Measurements from ENCODE around the gene ARSD.

The ARSD gene

GRCh38 chrX:2969021-2969420 is 39.9 kb upstream of the ARSD start:
- WGBS = 86% methylated on average over 6 of the region's 6 CpGs
- H3K36me3 ChIP-seq (ENCODE audit: control insufficient read depth in 1 of 2, insufficient read depth in 2 of 2, low read depth in 1 of 2, low read length in 2 of 2) = no peaks in the 10 kb centered on the region
- H3K18ac ChIP-seq (ENCODE audit: low read depth in 1 of 2, low read length in 2 of 2) = no peak overlapping the region
- no peak overlapping the region for H3K4me3 ChIP-seq (ENCODE audit: insufficient read depth in 1 of 2, low read depth in 1 of 2, low read length in 2 of 2)
- H2BK120ac ChIP-seq (ENCODE audit: low read depth, low read length) = no peak overlapping the region
- H4K91ac ChIP-seq (ENCODE audit: low read length) = no peak overlapping the region
- no peak overlapping the region for H3K23ac ChIP-seq (ENCODE audit: low read length in 2 of 2)
- H3K79me1 ChIP-seq (replicated peaks; ENCODE audit: low read length, poor library complexity, severe bottlenecking) = no peaks in the 10 kb centered on the region
- no peak overlapping the region for H2BK12ac ChIP-seq (ENCODE audit: low read length in 2 of 2)
- no peak overlapping the region for H3K4me2 ChIP-seq (ENCODE audit: low read length, poor library complexity, severe bottlenecking)
- no peak overlapping the region for H3K4ac ChIP-seq (ENCODE audit: low read depth in 1 of 2, low read length in 2 of 2)
- no peak for DNase-seq
- no peak overlapping the region for H3K9ac ChIP-seq (ENCODE audit: low read length)
- H2BK5ac ChIP-seq (ENCODE audit: low read depth, low read length, poor library complexity, severe bottlenecking) = no peak overlapping the region
- no peak overlapping the region for H3K27ac ChIP-seq (ENCODE audit: low read length, poor library complexity, severe bottlenecking)
- H4K8ac ChIP-seq (ENCODE audit: low read length) = no peak overlapping the region
- peaks cover 0 to 17% of the 10 kb centered on the region in 2 experiments for H3K27me3 ChIP-seq (ENCODE audit: control insufficient read depth in 1 of 2, insufficient read depth in 1 of 2, low read length in 2 of 2)
- H3K14ac ChIP-seq (ENCODE audit: low read length in 2 of 2) = no peak overlapping the region
- H2AFZ ChIP-seq (ENCODE audit: low read depth, low read length) = no peak overlapping the region
- H2BK15ac ChIP-seq (ENCODE audit: low read depth, poor library complexity, severe bottlenecking) = no peak overlapping the region
- peaks cover 4% of the 10 kb centered on the region for H3K9me3 ChIP-seq (ENCODE audit: control insufficient read depth, low read length)
- H2AK5ac ChIP-seq (ENCODE audit: low read length, severe bottlenecking) = no peak overlapping the region
- H3K4me1 ChIP-seq (ENCODE audit: control insufficient read depth, insufficient read depth, low read depth, low read length) = peaks cover 4% of the 10 kb centered on the region

GRCh38 chrX:2967998-2968909 is 39.1 kb upstream of the ARSD start:
- H3K9ac ChIP-seq (ENCODE audit: low read length) = peak overlapping the region; percentile 45
- H3K4me2 ChIP-seq (ENCODE audit: low read length, poor library complexity, severe bottlenecking) = no peak overlapping the region
- no peak overlapping the region for H3K23ac ChIP-seq (ENCODE audit: low read length in 2 of 2)
- H2AFZ ChIP-seq (ENCODE audit: low read depth, low read length) = peak overlapping the region; percentile 4
- H2BK12ac ChIP-seq (ENCODE audit: low read length in 2 of 2) = no peak overlapping the region
- peaks cover 4% of the 10 kb centered on the region for H3K9me3 ChIP-seq (ENCODE audit: control insufficient read depth, low read length)
- H2BK120ac ChIP-seq (ENCODE audit: low read depth, low read length) = no peak overlapping the region
- no peak overlapping the region for H4K8ac ChIP-seq (ENCODE audit: low read length)
- no peak overlapping the region for H2AK5ac ChIP-seq (ENCODE audit: low read length, severe bottlenecking)
- H3K4me3 ChIP-seq (ENCODE audit: insufficient read depth in 1 of 2, low read depth in 1 of 2, low read length in 2 of 2) = peak overlapping the region in 1 of 2 experiments; percentile 73
- H3K27me3 ChIP-seq (ENCODE audit: control insufficient read depth in 1 of 2, insufficient read depth in 1 of 2, low read length in 2 of 2) = peaks cover 0 to 11% of the 10 kb centered on the region in 2 experiments
- no peak overlapping the region for H3K27ac ChIP-seq (ENCODE audit: low read length, poor library complexity, severe bottlenecking)
- no peak overlapping the region for H3K4ac ChIP-seq (ENCODE audit: low read depth in 1 of 2, low read length in 2 of 2)
- peaks cover 4% of the 10 kb centered on the region for H3K4me1 ChIP-seq (ENCODE audit: control insufficient read depth, insufficient read depth, low read depth, low read length)
- no peak for DNase-seq
- no peak overlapping the region for H4K91ac ChIP-seq (ENCODE audit: low read length)
- no peaks in the 10 kb centered on the region for H3K36me3 ChIP-seq (ENCODE audit: control insufficient read depth in 1 of 2, insufficient read depth in 2 of 2, low read depth in 1 of 2, low read length in 2 of 2)
- no peak overlapping the region for H2BK15ac ChIP-seq (ENCODE audit: low read depth, poor library complexity, severe bottlenecking)
- H3K14ac ChIP-seq (ENCODE audit: low read length in 2 of 2) = no peak overlapping the region
- H3K79me1 ChIP-seq (replicated peaks; ENCODE audit: low read length, poor library complexity, severe bottlenecking) = no peaks in the 10 kb centered on the region
- no peak overlapping the region for H3K18ac ChIP-seq (ENCODE audit: low read depth in 1 of 2, low read length in 2 of 2)
- 88% methylated on average over 27 of the region's 27 CpGs for WGBS
- H2BK5ac ChIP-seq (ENCODE audit: low read depth, low read length, poor library complexity, severe bottlenecking) = no peak overlapping the region

GRCh38 chrX:2967584-2967983 is 38.4 kb upstream of the ARSD start:
- H3K18ac ChIP-seq (ENCODE audit: low read depth in 1 of 2, low read length in 2 of 2) = no peak overlapping the region
- peak overlapping the region in 1 of 2 experiments; percentile 73 for H3K4me3 ChIP-seq (ENCODE audit: insufficient read depth in 1 of 2, low read depth in 1 of 2, low read length in 2 of 2)
- no peaks in the 10 kb centered on the region for H3K36me3 ChIP-seq (ENCODE audit: control insufficient read depth in 1 of 2, insufficient read depth in 2 of 2, low read depth in 1 of 2, low read length in 2 of 2)
- DNase-seq = no peak
- H3K27me3 ChIP-seq (ENCODE audit: control insufficient read depth in 1 of 2, insufficient read depth in 1 of 2, low read length in 2 of 2) = peaks cover 0 to 11% of the 10 kb centered on the region in 2 experiments
- H3K23ac ChIP-seq (ENCODE audit: low read length in 2 of 2) = no peak overlapping the region
- no peak overlapping the region for H2BK5ac ChIP-seq (ENCODE audit: low read depth, low read length, poor library complexity, severe bottlenecking)
- H3K4me2 ChIP-seq (ENCODE audit: low read length, poor library complexity, severe bottlenecking) = no peak overlapping the region
- H2AK5ac ChIP-seq (ENCODE audit: low read length, severe bottlenecking) = no peak overlapping the region
- H3K79me1 ChIP-seq (replicated peaks; ENCODE audit: low read length, poor library complexity, severe bottlenecking) = no peaks in the 10 kb centered on the region
- no peak overlapping the region for H2AFZ ChIP-seq (ENCODE audit: low read depth, low read length)
- no peak overlapping the region for H2BK15ac ChIP-seq (ENCODE audit: low read depth, poor library complexity, severe bottlenecking)
- no peak overlapping the region for H4K8ac ChIP-seq (ENCODE audit: low read length)
- no peak overlapping the region for H3K27ac ChIP-seq (ENCODE audit: low read length, poor library complexity, severe bottlenecking)
- H3K9ac ChIP-seq (ENCODE audit: low read length) = peak overlapping the region; percentile 45
- H4K91ac ChIP-seq (ENCODE audit: low read length) = no peak overlapping the region
- 94% methylated on average over 11 of the region's 14 CpGs for WGBS
- H2BK120ac ChIP-seq (ENCODE audit: low read depth, low read length) = no peak overlapping the region
- peaks cover 4% of the 10 kb centered on the region for H3K9me3 ChIP-seq (ENCODE audit: control insufficient read depth, low read length)
- peaks cover 4% of the 10 kb centered on the region for H3K4me1 ChIP-seq (ENCODE audit: control insufficient read depth, insufficient read depth, low read depth, low read length)
- no peak overlapping the region for H2BK12ac ChIP-seq (ENCODE audit: low read length in 2 of 2)
- H3K14ac ChIP-seq (ENCODE audit: low read length in 2 of 2) = no peak overlapping the region
- no peak overlapping the region for H3K4ac ChIP-seq (ENCODE audit: low read depth in 1 of 2, low read length in 2 of 2)

- H3K9me3 ChIP-seq (ENCODE audit: control insufficient read depth, low read length) = peaks cover 1% of the 10 kb centered on the region
- no peak overlapping the region for H4K91ac ChIP-seq (ENCODE audit: low read length)
- H4K8ac ChIP-seq (ENCODE audit: low read length) = no peak overlapping the region
- no peak overlapping the region for H3K4me2 ChIP-seq (ENCODE audit: low read length, poor library complexity, severe bottlenecking)
- no peak overlapping the region for H3K27ac ChIP-seq (ENCODE audit: low read length, poor library complexity, severe bottlenecking)
- no peaks in the 10 kb centered on the region for H3K36me3 ChIP-seq (ENCODE audit: control insufficient read depth in 1 of 2, insufficient read depth in 2 of 2, low read depth in 1 of 2, low read length in 2 of 2)
- H3K27me3 ChIP-seq (ENCODE audit: control insufficient read depth in 1 of 2, insufficient read depth in 1 of 2, low read length in 2 of 2) = peaks cover 0 to 8% of the 10 kb centered on the region in 2 experiments
- H3K23ac ChIP-seq (ENCODE audit: low read length in 2 of 2) = no peak overlapping the region
- no peak overlapping the region for H2AFZ ChIP-seq (ENCODE audit: low read depth, low read length)
- H2BK12ac ChIP-seq (ENCODE audit: low read length in 2 of 2) = no peak overlapping the region
- H3K4ac ChIP-seq (ENCODE audit: low read depth in 1 of 2, low read length in 2 of 2) = no peak overlapping the region
- no peak overlapping the region for H2AK5ac ChIP-seq (ENCODE audit: low read length, severe bottlenecking)
- H3K79me1 ChIP-seq (replicated peaks; ENCODE audit: low read length, poor library complexity, severe bottlenecking) = peaks cover 4% of the 10 kb centered on the region
- H2BK5ac ChIP-seq (ENCODE audit: low read depth, low read length, poor library complexity, severe bottlenecking) = no peak overlapping the region
- WGBS = 100% methylated on average over 1 of the region's 3 CpGs
- peaks cover 6% of the 10 kb centered on the region for H3K4me1 ChIP-seq (ENCODE audit: control insufficient read depth, insufficient read depth, low read depth, low read length)
- H2BK15ac ChIP-seq (ENCODE audit: low read depth, poor library complexity, severe bottlenecking) = no peak overlapping the region
- no peak for DNase-seq
- no peak overlapping the region for H2BK120ac ChIP-seq (ENCODE audit: low read depth, low read length)
- no peak overlapping the region for H3K14ac ChIP-seq (ENCODE audit: low read length in 2 of 2)
- no peak overlapping the region for H3K9ac ChIP-seq (ENCODE audit: low read length)
- no peak overlapping the region for H3K4me3 ChIP-seq (ENCODE audit: insufficient read depth in 1 of 2, low read depth in 1 of 2, low read length in 2 of 2)
- H3K18ac ChIP-seq (ENCODE audit: low read depth in 1 of 2, low read length in 2 of 2) = no peak overlapping the region
These were observed 37.9 kb upstream of the ARSD start for GRCh38 chrX:2967012-2967411.
